HK-2 (cell line): ENCODE measurements around the gene SOCS3.

ENCODE experiments used
- DNase-seq: peaks from one replicate; pipeline ENCODE4 v3.0.0-alpha.2; 2018; ENCODE audit not compliant: unreplicated experiment

SOCS3 gene

DNA sequence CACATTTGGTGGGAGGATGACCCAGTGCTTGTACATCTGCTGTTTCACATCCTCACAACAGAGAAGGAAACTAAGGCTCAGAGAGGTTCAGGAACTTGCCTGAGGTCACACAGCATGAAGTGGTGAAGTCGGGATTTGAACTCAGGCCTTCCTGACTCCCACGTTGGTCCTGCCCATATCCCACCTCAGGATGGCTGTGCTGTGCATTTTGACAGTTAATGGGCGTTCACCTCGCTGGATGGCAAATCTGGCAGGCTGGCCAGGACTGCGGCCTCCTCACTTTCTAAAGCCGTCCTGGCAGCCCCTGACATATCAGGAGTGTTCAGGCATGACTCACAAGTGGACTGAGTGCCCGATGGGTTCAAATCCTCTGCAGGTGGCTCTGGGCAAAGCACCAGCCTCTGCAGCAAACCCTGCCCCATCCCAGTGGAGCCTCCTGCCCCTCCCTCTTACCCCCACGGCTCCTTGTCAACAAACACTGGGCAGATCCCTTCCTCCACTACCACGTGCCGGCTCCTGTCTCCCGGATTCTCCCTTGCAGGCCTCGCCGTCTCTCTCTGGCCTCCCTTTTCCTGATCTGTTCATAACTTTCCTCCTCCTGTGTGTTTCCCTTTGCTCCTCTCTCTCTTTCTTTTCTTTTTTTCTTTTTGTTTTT lies 29.2 kb downstream of the SOCS3 start:
- no peak for DNase-seq

DNA sequence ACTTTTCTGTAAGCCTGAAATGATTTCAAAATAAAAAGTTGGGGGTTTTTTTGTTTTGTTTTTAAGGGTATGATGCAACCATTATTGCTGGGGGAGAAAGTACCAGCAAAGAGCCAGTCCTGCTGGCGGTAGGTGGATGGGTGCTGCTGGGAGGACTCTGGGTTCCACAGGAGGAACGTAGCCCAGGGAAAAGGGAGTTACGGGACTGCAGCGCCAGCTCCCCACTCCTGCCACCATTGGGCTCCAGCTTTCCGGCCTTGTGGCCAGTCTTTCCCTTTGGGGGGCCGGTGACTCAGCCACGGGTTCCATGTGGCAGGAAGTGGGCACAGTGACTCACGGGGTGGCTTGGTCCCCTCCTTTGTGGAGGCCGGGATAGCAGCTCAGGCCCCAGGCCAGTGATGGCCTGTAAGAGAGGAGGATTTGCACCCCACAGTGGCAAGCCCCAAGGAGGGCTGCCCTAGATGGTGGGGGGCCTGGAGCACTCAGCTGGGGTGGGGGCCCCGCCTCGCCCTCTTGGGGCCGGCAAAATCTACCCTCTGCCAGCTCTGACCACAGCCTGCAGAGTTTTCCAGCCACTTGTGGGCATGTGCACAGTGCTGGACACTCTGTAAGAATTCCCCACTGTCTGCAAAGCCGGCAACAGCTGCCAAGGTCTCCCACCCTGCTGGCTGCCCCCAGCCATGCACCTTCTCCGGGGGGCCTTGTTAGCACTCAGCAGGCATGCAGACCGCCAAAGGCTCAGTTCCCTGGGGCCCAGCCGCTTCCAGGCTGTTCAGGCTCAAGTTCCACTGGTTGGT lies 30.4 kb downstream of the SOCS3 start:
- peak; percentile 78 for DNase-seq

DNA sequence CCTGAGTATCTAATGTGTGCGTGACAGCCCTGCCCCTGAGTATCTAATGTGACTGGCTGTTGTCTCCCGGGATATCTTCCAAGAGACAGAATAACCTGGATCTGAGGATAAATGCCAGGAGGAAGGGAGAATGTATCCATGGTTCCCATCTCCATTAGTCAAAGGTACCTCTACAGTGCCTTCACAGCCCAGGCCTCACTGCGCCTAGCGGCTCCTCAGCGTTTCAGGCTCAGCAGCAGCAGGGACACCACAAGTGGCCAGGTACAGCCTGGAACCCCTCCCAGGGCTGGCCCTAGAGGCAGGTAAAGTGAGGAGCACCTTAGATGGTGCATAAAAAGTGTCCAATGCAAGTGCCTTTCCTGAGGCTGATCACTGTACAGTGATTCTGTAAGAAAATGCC lies 32.0 kb downstream of the SOCS3 start:
- DNase-seq: no peak

DNA sequence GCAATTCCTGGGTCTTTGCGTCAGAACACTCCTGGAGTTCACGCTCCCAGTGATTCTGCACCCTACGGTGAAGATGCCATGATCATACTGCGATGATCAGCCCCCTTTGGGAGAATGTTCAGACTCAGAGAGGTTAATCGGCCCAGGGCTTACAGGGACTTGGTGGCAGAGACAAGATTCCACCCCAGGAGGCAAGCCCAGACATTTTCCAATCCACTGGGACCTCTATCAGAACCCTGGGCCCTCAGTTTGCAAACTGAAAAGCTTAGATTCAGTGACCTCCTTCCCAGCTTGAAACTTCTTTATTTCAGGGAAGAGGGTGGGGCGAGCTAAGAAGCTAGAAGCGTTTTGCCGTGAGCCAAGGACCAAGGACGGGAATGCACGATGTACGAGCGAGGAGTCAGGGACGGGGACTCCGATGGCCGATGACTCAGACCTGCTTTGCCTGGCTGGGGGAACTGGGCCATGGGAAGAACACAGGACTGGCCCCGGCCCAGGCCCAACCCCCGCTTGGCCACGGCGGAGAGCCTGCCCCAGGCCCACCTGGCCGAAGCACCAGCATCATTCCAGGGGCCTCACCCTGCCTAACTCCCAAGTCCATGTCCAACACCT lies 34.7 kb downstream of the SOCS3 start:
- no peak for DNase-seq

DNA sequence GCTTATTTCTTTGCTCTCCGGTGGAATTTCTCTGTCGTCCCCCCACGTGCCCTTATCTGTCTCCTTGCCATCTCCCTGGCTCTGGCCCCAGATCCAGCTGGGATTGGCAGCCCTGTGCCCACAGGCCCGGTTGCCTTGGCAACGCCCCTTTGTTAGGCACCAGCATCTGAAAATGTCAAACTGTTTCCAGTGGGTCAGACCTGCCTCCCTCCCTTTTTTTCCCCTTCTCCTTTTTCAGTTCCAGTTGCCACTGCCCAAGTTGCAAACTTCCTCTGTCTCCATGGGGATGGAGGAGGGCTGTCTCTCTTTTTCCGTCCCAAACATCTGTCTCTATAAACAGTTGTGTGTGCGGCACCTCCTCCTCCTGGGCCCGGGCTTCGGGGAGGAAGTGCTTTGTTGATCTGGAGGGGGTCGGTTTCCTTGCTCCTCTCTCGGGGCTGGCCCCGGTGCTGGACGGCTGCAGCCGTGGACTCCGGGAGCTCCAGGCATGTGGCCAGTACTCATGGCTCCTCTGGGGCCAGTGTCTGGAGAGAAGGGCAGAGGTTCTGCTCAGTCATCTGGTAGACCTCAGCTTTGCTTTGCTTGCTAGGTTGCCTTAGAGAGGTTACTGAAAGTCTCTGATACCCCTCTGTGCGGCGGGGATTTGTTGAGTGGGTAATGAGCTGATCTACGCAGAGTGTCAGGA lies 35.3 kb downstream of the SOCS3 start:
- no peak for DNase-seq

DNA sequence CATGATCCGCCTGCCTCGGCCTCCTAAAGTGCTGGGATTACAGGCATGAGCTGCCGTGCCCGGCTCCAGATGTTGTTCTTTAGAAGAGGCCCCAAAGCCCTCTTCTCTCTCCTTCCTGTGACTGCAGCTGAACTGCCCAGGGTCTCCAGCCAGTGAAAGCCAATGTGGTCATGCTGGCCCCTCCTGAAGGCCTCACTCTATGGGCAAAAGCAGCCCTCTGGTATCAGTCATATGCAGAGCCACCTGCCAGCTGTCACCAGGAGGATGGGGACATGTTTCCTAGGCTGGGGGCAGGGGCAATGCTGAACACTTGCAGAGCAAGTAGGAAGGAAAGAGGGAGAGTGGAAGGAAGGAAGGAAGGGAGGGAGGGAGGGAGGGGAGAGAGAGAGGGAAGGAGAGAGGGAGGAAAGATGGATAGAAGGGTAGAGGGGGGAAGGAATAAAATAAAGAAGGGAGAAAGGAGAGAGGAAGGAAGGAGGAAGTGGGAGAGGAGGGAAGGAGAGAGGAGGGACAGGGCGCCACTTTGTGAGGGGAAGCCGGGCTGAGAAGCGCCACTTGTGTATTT lies 36.0 kb downstream of the SOCS3 start:
- DNase-seq: no peak

DNA sequence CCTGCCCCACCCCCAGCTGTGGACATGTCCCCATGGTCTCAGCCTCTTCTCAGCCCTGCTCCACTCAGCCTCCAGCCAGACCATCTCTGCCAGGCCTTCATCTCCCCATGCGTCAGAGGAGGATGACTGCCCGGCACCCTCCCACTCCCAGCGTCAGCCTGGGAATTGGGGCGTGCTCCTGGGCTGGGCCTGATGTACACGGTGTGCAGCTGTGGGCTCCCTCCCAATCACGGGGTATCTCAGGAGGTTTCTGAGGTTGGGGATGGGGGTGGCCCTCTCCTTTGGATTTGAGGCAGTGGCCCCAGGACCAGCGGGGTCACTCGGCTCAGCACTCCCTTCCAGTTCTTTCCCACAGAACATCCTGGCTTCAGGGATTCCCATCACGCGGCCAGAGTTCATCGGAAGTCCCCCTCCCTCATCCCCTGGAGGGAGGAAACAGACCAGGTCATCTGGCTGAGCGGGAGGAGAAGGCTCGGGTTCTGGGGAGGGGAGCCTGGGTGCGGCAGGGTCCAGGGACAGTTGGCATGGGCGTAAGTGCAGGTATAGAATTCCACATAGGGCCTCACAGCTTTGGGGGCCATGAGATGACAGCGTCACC lies 36.9 kb downstream of the SOCS3 start:
- DNase-seq: no peak

DNA sequence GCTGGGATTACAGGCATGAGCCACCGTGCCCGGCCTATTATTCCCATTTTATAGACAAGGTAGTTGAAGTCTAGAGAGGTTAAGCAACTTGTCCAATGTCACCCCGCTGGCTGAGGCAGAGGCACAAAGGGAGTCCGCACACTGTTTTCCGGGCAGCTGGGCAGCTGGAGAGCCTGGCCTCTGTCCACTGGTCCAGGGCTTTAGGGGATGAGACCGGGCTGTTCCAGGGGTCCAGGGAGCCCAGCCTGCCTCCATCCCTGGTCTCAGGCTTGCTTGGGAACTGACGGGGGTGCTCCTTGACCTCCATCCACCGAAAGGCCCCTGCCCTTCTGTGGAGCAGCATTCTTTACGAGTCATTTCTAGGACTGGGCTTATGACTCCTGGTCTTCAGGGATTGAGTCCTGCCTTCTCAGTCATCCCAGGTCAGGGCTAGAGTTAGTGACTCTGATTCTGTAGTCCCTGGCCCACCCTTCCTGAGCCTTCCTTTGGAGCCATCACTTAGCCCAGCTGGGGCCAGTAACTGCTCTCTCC lies 37.5 kb downstream of the SOCS3 start:
- no peak for DNase-seq

DNA sequence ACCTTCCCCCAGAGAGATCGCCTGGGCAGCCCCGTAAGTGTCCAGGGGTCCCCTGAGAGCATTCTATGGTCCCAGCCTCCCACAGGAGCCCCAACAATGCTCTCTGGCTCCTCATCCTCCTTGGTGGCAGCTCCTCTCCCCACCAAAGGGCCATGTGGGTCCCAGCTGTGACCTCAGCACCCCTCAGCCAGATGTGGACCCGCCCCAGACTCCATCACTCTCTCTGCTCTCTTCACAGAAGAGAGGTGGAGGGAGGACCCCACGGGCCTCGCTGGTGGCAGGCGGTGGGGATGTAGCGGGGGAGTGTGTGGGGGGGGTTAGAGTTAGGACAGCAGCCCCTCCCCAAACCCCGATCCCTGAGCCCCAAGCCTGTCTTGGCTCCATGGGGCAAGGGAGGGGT lies 41.0 kb downstream of the SOCS3 start:
- no peak for DNase-seq

DNA sequence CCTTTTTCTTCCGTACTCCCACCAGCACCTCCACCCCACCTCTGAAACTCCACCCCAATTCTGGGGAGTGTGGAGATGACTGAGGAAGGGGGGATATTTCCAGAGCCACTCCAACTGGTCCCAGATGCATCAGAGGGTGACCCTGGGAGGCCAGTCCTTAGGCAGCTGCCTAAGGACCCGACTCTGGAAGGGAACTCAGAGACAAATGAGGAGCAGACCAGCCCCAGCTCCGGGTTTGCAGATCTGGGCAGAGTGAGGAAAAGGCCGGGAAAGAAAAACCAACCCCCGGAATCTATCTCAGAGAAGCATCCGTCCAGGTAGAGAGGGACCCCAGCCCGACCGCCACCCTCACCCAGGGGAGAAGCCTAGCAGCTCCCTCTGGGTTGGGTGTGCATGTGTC lies 41.5 kb downstream of the SOCS3 start:
- no peak for DNase-seq

DNA sequence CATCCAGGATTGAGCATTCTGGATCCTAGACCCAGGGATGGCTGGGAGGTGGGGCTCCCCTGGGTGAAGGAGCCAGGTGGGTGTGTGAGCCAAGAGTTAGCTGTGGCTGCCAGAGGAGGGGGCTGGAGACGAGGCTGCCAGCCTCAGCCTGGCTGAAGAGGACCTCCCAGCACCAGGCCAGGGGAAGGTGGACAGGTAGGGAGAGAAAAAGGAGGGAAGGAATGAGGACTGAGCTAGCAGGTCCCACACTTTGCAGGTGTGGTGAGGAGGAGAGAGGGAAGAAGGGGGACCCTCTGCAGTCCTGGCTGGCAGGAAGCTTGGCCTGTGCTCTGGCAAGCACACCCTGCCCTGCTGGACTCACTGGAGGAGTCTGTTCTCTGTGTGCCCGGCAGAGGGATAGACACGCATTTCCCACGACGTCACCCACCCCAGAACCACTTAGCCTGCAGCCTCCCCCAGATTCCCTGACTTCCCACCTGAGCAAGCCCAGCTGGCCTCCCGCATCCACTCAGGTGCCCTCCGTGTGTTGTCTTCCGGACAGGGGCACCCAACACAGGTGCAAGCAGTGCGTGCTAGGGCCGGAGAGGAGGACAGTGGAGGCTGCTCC lies 42.0 kb downstream of the SOCS3 start:
- DNase-seq: peak; percentile 24

DNA sequence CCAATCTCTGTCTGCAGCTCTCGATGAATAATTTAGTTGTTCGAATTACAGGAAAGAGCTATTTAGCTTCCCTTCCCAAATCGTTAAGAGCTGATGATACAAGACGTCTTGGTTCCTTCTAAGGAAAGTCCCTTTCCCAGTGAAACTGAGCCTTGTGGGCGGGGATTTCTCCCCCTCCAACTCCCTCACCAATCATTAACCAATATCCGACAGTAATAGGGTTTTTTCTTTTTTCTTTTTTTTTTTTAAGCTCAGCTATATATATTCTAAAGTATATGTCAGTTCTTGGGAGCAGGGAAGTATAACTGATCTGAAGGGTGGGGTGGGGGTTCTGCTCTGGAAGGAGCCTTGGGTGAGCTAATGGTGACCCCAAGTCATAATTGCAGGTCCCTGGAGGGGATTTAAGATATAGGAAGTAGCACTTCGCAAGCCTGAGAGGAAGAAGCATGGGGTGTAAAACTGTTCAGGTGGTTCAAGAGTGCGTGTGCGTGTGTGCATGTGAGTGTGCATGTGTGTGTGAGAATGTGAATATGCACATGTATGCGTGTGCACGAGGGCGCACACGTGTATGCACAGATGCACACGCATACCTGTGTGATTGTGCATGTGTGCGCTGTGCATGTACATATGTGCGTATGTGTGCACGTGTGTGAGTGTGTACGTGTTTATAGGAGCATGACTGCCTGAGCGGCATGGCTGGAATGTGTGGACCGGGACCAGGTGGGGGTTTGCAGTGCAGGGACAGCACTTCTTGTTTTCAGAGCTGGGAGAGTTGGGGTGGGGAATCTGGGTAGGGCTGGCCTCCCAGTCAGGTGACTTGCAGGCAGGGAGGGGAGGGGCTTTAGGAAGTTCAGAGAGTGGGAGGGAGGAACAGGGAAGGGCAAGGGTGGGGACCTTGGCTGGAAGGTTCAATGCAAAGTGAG lies 42.7 kb downstream of the SOCS3 start:
- DNase-seq: peak; percentile 78

DNA sequence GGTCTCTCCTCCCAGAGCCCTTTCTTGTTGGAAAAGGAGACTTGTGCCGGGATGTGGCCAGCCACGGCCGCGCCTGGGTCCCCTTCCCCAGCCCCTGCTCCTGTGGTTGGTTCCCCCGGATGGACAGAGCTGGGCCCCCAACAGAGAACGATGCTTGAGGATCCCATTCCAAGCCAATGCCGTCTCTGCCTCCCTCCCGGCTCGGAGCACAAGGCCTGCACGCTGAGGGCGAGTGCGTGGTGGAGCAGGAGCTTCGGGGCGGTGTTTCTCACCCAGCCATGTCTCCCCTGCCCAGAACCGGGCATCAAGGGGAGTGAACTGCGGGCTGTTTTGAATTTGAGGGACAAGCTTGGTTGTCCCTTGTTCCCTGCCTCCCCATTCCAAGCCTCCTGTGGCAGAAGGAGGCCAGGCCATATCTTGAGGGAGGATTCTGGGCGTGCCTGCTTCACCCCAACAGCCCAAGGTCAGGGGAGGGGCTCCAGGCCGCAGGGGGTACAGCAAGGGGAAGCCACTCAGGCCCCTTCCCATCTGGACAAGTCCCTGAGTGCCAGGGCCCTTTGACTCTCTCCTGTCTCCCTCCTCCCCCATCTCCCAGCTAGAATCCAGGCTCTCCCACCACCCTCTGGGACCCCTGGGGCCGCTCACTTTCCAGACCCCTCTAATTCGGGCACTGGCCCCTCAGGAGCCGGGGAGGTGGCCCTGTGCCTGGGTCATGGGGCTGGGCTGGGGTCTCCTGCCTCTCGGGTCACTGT lies 43.6 kb downstream of the SOCS3 start:
- DNase-seq: peak; percentile 65

DNA sequence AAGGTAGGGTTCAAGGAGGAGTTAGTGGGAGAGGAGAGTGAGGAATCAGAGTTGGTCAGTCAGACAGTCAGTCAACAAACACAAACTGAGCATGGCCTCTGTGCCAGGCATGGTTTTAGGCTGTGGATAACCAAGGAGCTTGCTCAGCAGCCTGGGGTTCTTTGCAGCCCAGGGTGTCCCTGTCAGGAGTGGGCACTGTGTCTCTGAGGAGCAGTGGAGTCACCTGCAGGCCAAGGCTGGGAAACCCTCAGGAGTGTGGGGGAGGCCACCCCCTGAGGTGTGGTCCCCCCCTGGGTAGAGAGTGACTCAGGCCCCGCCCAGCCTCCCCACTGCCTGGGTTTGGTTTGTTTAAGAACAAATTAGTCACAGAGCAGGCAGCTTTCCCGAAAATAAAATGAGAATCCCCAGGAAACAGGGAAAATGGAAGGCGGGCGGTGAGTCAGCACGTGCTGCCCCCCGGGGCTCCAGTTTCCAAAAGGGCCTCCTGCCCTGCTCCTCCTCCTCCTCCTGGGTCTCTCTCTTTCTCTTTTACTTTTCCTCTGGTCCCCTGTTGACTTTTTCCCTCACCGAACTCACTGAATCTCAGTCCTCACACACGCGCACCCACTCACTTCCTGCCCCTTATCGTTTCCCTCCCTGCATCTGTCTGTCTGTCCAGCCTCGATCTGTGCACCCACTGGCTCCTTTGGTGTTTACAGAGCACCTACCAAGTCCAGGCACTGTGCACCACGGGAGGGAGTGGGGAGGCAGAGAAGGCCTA lies 44.3 kb downstream of the SOCS3 start:
- peak; percentile 88 for DNase-seq

DNA sequence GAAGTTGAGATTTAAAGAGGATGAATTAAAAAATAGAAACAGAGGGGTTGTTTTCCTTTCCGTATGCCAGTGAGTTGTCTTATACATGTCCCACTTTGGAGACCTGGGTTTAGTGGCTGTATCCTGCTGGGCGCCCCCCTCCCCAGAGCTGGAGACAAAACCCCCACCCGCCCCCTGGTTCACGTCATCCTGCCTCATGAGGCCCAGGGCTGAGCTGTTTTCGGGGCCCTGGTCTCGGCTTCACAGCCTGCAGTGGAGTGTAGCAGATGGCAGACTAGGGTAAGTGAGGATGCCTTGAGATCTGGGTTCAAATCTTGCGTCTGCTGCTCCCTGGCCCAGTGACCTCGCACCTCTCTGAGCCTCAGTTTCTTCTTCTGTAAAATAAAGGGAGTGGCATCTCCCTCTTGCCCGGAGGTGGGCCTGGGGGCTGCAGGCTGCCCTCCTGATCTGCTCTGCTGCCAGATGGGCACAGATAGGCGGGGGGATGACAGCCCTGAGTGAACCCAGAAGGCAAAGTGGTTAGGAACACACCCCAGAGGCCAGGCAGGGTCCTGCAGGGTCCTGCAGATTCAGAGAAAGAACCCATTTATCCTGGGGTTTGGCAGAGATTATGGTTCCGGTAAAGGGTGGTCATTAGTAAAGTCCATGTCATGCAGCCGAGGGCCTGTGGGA lies 45.1 kb downstream of the SOCS3 start:
- DNase-seq: no peak

DNA sequence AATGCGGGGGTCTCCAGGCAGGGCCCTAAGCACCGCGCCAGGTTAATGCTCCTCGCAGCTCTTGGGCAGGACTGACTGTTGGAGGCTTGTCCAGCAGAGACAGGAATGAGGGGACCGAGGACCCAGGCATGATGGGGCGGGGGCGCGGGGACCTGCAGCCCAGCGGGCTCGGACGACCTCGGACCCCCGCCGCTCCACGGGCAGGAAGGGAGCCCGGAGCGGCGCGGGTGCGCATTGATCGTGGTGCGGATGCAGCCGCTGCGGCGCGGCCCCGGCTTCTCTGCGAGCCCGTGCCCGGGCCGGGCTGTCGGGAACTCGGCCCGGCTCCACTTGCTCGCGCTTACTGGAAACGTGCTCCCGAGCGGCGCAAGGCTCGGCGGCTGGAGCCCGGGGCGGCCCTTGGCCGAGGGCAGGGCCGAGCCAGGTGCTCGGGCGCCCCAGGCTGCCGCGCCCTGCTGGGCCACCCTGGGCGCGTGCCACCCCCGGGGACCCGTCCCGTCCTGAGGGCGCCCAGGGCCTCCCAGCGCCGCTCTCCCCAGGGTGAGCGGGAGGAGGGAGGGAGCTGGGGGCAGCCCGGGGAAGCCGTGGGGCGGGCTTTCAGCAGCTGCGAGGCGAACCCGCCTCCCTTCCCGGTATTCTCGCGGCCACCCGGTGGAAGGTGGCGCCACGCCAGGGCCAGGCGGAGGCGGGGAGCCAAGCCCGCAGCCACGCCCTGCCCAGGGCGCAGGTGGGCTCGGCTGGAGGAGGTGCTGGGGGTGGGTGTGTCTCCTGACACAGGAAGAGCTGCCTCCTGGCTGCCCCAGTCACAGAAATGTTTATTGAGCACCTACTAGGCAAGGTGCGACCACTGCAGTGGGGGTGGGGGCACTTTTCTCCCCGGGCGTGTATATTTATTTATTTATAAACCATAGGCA lies 45.9 kb downstream of the SOCS3 start:
- DNase-seq: peak; percentile 88
